ENCODE results near the gene SMAP1.
"Not testable (repeated sequence)": the region's sequence is repeated elsewhere in the genome, so short reads cannot be mapped to it uniquely, and the experiment has no call there.

SMAP1 gene

DNA sequence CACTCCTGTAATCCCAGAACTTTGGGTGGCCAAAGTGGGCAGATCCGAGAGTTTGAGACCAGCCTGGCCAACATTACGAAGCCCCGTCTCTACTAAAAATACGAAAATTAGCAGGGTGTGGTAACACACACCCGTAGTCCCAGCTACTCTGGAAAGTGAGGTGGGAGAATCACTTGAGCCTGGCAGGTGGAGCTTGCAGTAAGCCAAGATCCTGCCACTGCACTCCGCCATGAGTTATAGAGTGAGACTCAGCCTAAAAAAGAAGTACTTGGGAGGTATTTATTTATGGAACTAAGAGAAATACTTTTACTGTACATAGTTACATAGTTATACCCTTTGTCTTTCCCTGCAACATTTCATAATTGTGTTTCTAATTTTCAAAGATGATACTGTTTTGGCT is 67.8 kb downstream of the SMAP1 start:
- TF ChIP-seq, protein P1, sequence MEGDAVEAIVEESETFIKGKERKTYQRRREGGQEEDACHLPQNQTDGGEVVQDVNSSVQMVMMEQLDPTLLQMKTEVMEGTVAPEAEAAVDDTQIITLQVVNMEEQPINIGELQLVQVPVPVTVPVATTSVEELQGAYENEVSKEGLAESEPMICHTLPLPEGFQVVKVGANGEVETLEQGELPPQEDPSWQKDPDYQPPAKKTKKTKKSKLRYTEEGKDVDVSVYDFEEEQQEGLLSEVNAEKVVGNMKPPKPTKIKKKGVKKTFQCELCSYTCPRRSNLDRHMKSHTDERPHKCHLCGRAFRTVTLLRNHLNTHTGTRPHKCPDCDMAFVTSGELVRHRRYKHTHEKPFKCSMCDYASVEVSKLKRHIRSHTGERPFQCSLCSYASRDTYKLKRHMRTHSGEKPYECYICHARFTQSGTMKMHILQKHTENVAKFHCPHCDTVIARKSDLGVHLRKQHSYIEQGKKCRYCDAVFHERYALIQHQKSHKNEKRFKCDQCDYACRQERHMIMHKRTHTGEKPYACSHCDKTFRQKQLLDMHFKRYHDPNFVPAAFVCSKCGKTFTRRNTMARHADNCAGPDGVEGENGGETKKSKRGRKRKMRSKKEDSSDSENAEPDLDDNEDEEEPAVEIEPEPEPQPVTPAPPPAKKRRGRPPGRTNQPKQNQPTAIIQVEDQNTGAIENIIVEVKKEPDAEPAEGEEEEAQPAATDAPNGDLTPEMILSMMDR (conservative IDR thresholded peaks at IDR 0.05; ENCODE audit: low read depth, low read length), result no peak
- Histone ChIP-seq H4K20me1 (ENCODE audit: insufficient read depth) (no peaks in the 10 kb centered on the region), H3K4me3 (IDR thresholded peaks at IDR 0.05; ENCODE audit: insufficient read depth, low read depth, low read length) (no peak overlapping the region), H3K79me2 (ENCODE audit: insufficient read depth, low read depth) (no peaks in the 10 kb centered on the region), H3K27me3 (ENCODE audit: insufficient read depth, low read depth) (no peaks in the 10 kb centered on the region), H3K27ac (no peak overlapping the region), H2AFZ (ENCODE audit: low read depth) (no peak overlapping the region), H3K4me1 (ENCODE audit: low read depth, poor library complexity, severe bottlenecking) (no peaks in the 10 kb centered on the region), H3K4me2 (no peak overlapping the region), H3K36me3 (ENCODE audit: insufficient read depth) (no peaks in the 10 kb centered on the region), H3K9ac (no peak overlapping the region)

DNA sequence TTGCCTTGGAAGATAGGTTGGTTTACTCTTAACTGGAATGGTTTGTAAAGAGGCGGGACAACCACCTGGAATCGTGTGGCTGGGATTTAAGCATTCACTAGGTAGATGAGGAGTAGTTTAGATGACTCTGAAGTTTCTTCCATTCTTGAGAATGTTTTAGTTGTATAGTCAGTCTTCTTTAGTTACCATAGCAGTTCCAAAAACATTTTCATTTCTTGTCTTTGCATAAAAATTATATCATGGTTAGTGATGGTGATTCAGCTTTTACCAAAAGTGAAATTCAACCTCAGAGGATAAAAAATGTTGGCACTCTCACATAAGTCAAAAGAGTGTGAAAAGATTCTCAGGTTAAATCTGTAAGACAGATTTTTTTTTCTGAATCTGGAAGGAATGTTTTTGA is 70.3 kb downstream of the SMAP1 start:
- no peaks in the 10 kb centered on the region for H3K79me2 ChIP-seq (ENCODE audit: insufficient read depth, low read depth)
- no peaks in the 10 kb centered on the region for H4K20me1 ChIP-seq (ENCODE audit: insufficient read depth)
- H3K4me2 ChIP-seq, result no peak overlapping the region
- H3K27me3 ChIP-seq (ENCODE audit: insufficient read depth, low read depth), result no peaks in the 10 kb centered on the region
- no peaks in the 10 kb centered on the region for H3K4me1 ChIP-seq (ENCODE audit: low read depth, poor library complexity, severe bottlenecking)
- TF ChIP-seq, protein P1 (conservative IDR thresholded peaks at IDR 0.05; ENCODE audit: low read depth, low read length), result no peak
- no peak overlapping the region for H2AFZ ChIP-seq (ENCODE audit: low read depth)
- H3K36me3 ChIP-seq (ENCODE audit: insufficient read depth), result no peaks in the 10 kb centered on the region
- H3K27ac ChIP-seq, result no peak overlapping the region
- H3K9ac ChIP-seq, result no peak overlapping the region
- H3K4me3 ChIP-seq (IDR thresholded peaks at IDR 0.05; ENCODE audit: insufficient read depth, low read depth, low read length), result no peak overlapping the region

DNA sequence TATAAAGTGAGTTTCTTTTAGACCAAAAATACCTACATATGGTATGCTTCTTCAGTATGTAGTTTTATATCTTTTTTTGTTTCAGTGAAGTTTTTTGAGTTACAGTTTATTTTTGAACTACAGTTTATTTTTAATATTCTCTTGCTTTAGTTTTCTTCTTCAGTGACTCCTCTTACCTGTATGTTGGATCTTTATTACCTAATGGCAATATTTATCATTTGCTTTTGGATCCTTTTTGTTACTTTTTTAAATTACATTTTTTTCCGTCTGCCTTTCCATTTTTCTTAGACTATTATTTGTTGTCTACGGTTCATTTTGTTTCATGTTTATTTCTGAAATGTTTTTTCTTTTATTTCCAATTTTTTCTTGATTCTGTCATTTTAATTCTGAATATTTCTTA is 71.9 kb downstream of the SMAP1 start:
- Histone ChIP-seq H4K20me1 (ENCODE audit: insufficient read depth) (no peaks in the 10 kb centered on the region), H3K4me2 (no peak overlapping the region), H2AFZ (ENCODE audit: low read depth) (no peak overlapping the region), H3K9ac (no peak overlapping the region), H3K4me3 (IDR thresholded peaks at IDR 0.05; ENCODE audit: insufficient read depth, low read depth, low read length) (no peak overlapping the region), H3K4me1 (ENCODE audit: low read depth, poor library complexity, severe bottlenecking) (no peaks in the 10 kb centered on the region), H3K27ac (no peak overlapping the region), H3K36me3 (ENCODE audit: insufficient read depth) (no peaks in the 10 kb centered on the region), H3K27me3 (ENCODE audit: insufficient read depth, low read depth) (no peaks in the 10 kb centered on the region), H3K79me2 (ENCODE audit: insufficient read depth, low read depth) (no peaks in the 10 kb centered on the region)
- TF ChIP-seq, protein P1 (conservative IDR thresholded peaks at IDR 0.05; ENCODE audit: low read depth, low read length), result no peak

DNA sequence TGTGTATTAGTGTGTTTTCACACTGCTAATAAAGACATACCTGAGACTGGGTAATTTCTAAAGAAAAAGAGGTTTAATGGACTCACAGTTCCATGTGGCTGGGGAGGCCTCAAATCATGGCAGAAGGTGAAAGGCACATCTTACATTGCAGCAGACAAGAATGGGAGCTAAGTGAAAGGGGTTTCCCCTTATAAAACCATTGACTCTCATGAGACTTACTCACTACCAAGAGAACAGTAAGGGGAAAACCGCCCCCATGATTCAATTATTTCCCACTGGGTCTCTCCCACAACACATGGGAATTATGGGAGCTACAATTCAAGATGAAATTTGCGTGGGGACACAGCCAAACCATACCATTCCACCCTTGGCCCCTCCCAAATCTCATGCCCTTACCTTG is 73.1 kb downstream of the SMAP1 start:
- not testable (repeated sequence) for H3K79me2 ChIP-seq (ENCODE audit: insufficient read depth, low read depth); H3K27me3 ChIP-seq (ENCODE audit: insufficient read depth, low read depth); H3K4me1 ChIP-seq (ENCODE audit: low read depth, poor library complexity, severe bottlenecking); H2AFZ ChIP-seq (ENCODE audit: low read depth); H4K20me1 ChIP-seq (ENCODE audit: insufficient read depth); H3K36me3 ChIP-seq (ENCODE audit: insufficient read depth); H3K4me3 ChIP-seq (IDR thresholded peaks at IDR 0.05; ENCODE audit: insufficient read depth, low read depth, low read length); H3K9ac ChIP-seq; H3K27ac ChIP-seq; H3K4me2 ChIP-seq

DNA sequence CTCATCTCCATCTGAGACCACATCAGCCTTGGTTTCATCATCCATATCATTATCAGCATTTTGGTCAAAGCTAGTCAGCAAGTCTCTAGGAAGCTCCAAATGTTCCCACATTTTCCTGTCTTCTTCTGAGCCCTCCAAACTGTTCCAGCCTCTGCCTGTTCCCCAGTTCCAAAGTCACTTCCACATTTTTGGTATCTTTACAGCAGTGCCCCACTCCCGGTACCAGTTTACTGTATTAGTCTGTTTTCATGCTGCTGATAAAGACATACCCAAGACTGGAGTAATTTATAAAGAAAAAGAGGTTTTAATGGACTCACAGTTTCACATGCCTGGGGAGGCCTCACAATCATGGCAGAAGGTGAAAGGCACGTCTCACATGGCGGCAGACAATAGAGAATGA is 74.8 kb downstream of the SMAP1 start:
- H2AFZ ChIP-seq (ENCODE audit: low read depth); H3K4me1 ChIP-seq (ENCODE audit: low read depth, poor library complexity, severe bottlenecking); H3K36me3 ChIP-seq (ENCODE audit: insufficient read depth); H3K4me2 ChIP-seq; H3K27me3 ChIP-seq (ENCODE audit: insufficient read depth, low read depth); H3K9ac ChIP-seq; H3K4me3 ChIP-seq (IDR thresholded peaks at IDR 0.05; ENCODE audit: insufficient read depth, low read depth, low read length); H4K20me1 ChIP-seq (ENCODE audit: insufficient read depth); H3K79me2 ChIP-seq (ENCODE audit: insufficient read depth, low read depth); H3K27ac ChIP-seq: not testable (repeated sequence)
